Effector memory CD4-positive, alpha-beta T cell (primary cell): ENCODE measurements around the gene BEST4.
A peak's percentile ranks its signal among the peaks of the same experiment; 100 is the strongest.

Experiments used
- DNase-seq, 3 donors: peaks; one replicate each; pipeline ENCODE4 v3.0.0-alpha.2; 2020
- H3K27ac ChIP-seq: 2 replicates; pipeline ENCODE4 v1.7.0; 2013; ENCODE audit warnings: mild to moderate bottlenecking, low read length, moderate library complexity; ENCODE audit not compliant: insufficient read depth, poor library complexity, severe bottlenecking
- H3K27me3 ChIP-seq: replicated peaks from 2 replicates; pipeline ENCODE4 v1.7.0; 2013; ENCODE audit warnings: mild to moderate bottlenecking, low read length; ENCODE audit not compliant: insufficient read depth, control insufficient read depth, poor library complexity, severe bottlenecking
- H3K36me3 ChIP-seq: 2 replicates; pipeline ENCODE4 v1.7.0; 2013; ENCODE audit warnings: mild to moderate bottlenecking, low read length, moderate library complexity; ENCODE audit not compliant: control insufficient read depth, insufficient read depth
- H3K4me1 ChIP-seq: 2 replicates; pipeline ENCODE4 v1.7.0; 2013; ENCODE audit warnings: low read length, mild to moderate bottlenecking; ENCODE audit not compliant: control insufficient read depth, insufficient read depth, poor library complexity, severe bottlenecking
- H3K4me3 ChIP-seq: 2 replicates; pipeline ENCODE4 v1.7.0; 2013; ENCODE audit warnings: low read length, low read depth, mild to moderate bottlenecking; ENCODE audit not compliant: insufficient read depth, poor library complexity, severe bottlenecking
- H3K9me3 ChIP-seq: 2 replicates; pipeline ENCODE4 v1.7.0; 2013; ENCODE audit warnings: mild to moderate bottlenecking, low read length, moderate library complexity; ENCODE audit not compliant: control insufficient read depth

Gene BEST4

GRCh38 chr1:44786841-44787426 is 1.0 kb downstream of the BEST4 start:
- Histone ChIP-seq H3K36me3 (no peaks in the 10 kb centered on the region), H3K4me3 (no peak overlapping the region), H3K27me3 (no peaks in the 10 kb centered on the region), H3K27ac (peak overlapping the region; percentile 38), H3K9me3 (no peaks in the 10 kb centered on the region), H3K4me1 (peaks cover 28% of the 10 kb centered on the region)
- no peak for DNase-seq

GRCh38 chr1:44786138-44786840 is 1.7 kb downstream of the BEST4 start:
- Histone ChIP-seq H3K36me3 (peaks cover 5% of the 10 kb centered on the region), H3K9me3 (no peaks in the 10 kb centered on the region), H3K4me3 (peak overlapping the region; percentile 59), H3K4me1 (peaks cover 28% of the 10 kb centered on the region), H3K27ac (peak overlapping the region; percentile 38), H3K27me3 (no peaks in the 10 kb centered on the region)
- DNase-seq = peak; percentile 62 to 69 (median 63)

GRCh38 chr1:44785501-44786137 is 2.4 kb downstream of the BEST4 start:
- H3K4me1 ChIP-seq = peaks cover 28% of the 10 kb centered on the region
- no peaks in the 10 kb centered on the region for H3K9me3 ChIP-seq
- H3K27me3 ChIP-seq = no peaks in the 10 kb centered on the region
- peak overlapping the region; percentile 59 for H3K4me3 ChIP-seq
- H3K27ac ChIP-seq = peak overlapping the region; percentile 38
- DNase-seq = no peak
- peaks cover 12% of the 10 kb centered on the region for H3K36me3 ChIP-seq

- H3K36me3 ChIP-seq = peaks cover 15% of the 10 kb centered on the region
- H3K9me3 ChIP-seq = no peaks in the 10 kb centered on the region
- H3K27me3 ChIP-seq = no peaks in the 10 kb centered on the region
- no peak overlapping the region for H3K27ac ChIP-seq
- DNase-seq = no peak
- H3K4me1 ChIP-seq = peaks cover 28% of the 10 kb centered on the region
- peak overlapping the region; percentile 48 for H3K4me3 ChIP-seq
Measured at GRCh38 chr1:44785029-44785380, 3.0 kb downstream of the BEST4 start.

- DNase-seq = peak in 1 of 3 donors; percentile 35
- Histone ChIP-seq H3K27me3 (no peaks in the 10 kb centered on the region), H3K36me3 (peaks cover 15% of the 10 kb centered on the region), H3K4me3 (peak overlapping the region; percentile 48), H3K27ac (peak overlapping the region; percentile 52), H3K4me1 (peaks cover 28% of the 10 kb centered on the region), H3K9me3 (no peaks in the 10 kb centered on the region)
Measured at GRCh38 chr1:44784094-44785028, 3.6 kb downstream of the BEST4 start.

GRCh38 chr1:44783697-44784093 is 4.3 kb downstream of the BEST4 start:
- peak overlapping the region; percentile 48 for H3K4me3 ChIP-seq
- peaks cover 18% of the 10 kb centered on the region for H3K36me3 ChIP-seq
- H3K27ac ChIP-seq = peak overlapping the region; percentile 52
- peaks cover 28% of the 10 kb centered on the region for H3K4me1 ChIP-seq
- H3K27me3 ChIP-seq = no peaks in the 10 kb centered on the region
- DNase-seq = no peak
- H3K9me3 ChIP-seq = no peaks in the 10 kb centered on the region

GRCh38 chr1:44780583-44781121 is 7.3 kb downstream of the BEST4 start:
- Histone ChIP-seq H3K27me3 (no peaks in the 10 kb centered on the region), H3K4me3 (no peak overlapping the region), H3K4me1 (peaks cover 32% of the 10 kb centered on the region), H3K9me3 (no peaks in the 10 kb centered on the region), H3K36me3 (peaks cover 43% of the 10 kb centered on the region), H3K27ac (no peak overlapping the region)
- DNase-seq = no peak

- Histone ChIP-seq H3K36me3 (peaks cover 43% of the 10 kb centered on the region), H3K27ac (no peak overlapping the region), H3K27me3 (no peaks in the 10 kb centered on the region), H3K4me1 (peaks cover 20% of the 10 kb centered on the region), H3K9me3 (no peaks in the 10 kb centered on the region), H3K4me3 (no peak overlapping the region)
- DNase-seq = no peak
Measured at GRCh38 chr1:44778705-44779576, 9.0 kb downstream of the BEST4 start.
